HG03108 (cell line): ENCODE results near the gene HOXB13.
"Not testable (repeated sequence)": the region's sequence is repeated elsewhere in the genome, so short reads cannot be mapped to it uniquely, and the experiment has no call there.

Experiments used
- ATAC-seq: cut with Tn5 transposase; IDR thresholded peaks from one replicate; pipeline ENCODE4 v1.9.1; 2021; ENCODE audit warnings: moderate library complexity; ENCODE audit not compliant: unreplicated experiment

Gene HOXB13

GRCh38 chr17:48726916-48727286 is 1.6 kb downstream of the HOXB13 start:
- ATAC-seq, result no peak

GRCh38 chr17:48726114-48726915 is 2.2 kb downstream of the HOXB13 start:
- no peak for ATAC-seq

GRCh38 chr17:48725288-48726064 is 3.1 kb downstream of the HOXB13 start:
- ATAC-seq, result no peak

- no peak for ATAC-seq
These were observed 3.6 kb downstream of the HOXB13 start for GRCh38 chr17:48725004-48725287.

- no peak for ATAC-seq
These were observed 4.1 kb downstream of the HOXB13 start for GRCh38 chr17:48724251-48725003.

- ATAC-seq, result no peak
These were observed 4.9 kb downstream of the HOXB13 start for GRCh38 chr17:48723423-48724250.

GRCh38 chr17:48722915-48723422 is 5.6 kb downstream of the HOXB13 start, which contains the start of gene PRAC2:
Gene PRAC2, plus strand, starts transcription at chr17:48723185. Its CDS starts 1,226 bp downstream, at chr17:48724411.
- no peak for ATAC-seq

GRCh38 chr17:48722201-48722907 is 6.2 kb downstream of the HOXB13 start, which contains the start of gene PRAC1:
Gene PRAC1, minus strand, starts transcription at chr17:48722518. Its CDS starts 126 bp downstream, at chr17:48722392.
- ATAC-seq, result no peak

GRCh38 chr17:48721009-48721402 is 7.5 kb downstream of the HOXB13 start:
- ATAC-seq, result no peak

GRCh38 chr17:48720266-48721008 is 8.1 kb downstream of the HOXB13 start:
- no peak for ATAC-seq

GRCh38 chr17:48719642-48720265 is 8.8 kb downstream of the HOXB13 start:
- no peak for ATAC-seq

GRCh38 chr17:48718761-48719641 is 9.5 kb downstream of the HOXB13 start:
- ATAC-seq, result no peak

GRCh38 chr17:48718227-48718760 is 10.3 kb downstream of the HOXB13 start:
- ATAC-seq, result no peak

- ATAC-seq, result no peak
These were observed 11.0 kb downstream of the HOXB13 start for GRCh38 chr17:48717367-48718226.

- ATAC-seq, result not testable (repeated sequence)
These were observed 12.0 kb downstream of the HOXB13 start for GRCh38 chr17:48716549-48716948.
